Kidney epithelial cell (primary cell): ENCODE results near the gene RASEF. TPM values are rescaled to one million over a fixed set of nuclear protein-coding genes. Genes with fewer than 3 reads are reported as not detected.

Experiments
- DNase-seq: peaks from one replicate; pipeline ENCODE4 v3.0.0-alpha.2; 2010; ENCODE audit warnings: low read depth
- H3K27me3 ChIP-seq: 2 replicates; pipeline ENCODE4 v1.6.0; 2011; ENCODE audit warnings: low read length; ENCODE audit not compliant: control insufficient read depth, insufficient read depth
- H3K36me3 ChIP-seq: 2 replicates; pipeline ENCODE4 v1.5.1; 2011; ENCODE audit warnings: low read length; ENCODE audit not compliant: control insufficient read depth, insufficient read depth
- H3K4me3 ChIP-seq: 2 replicates; pipeline ENCODE4 v1.5.1; 2011; ENCODE audit warnings: low read depth, mild to moderate bottlenecking, control low read depth, low read length
- total RNA-seq: library from RNA; depleted of rRNA; stranded (reverse); fragments of >200 nt; gene quantifications from 2 replicates; pipeline ENCODE4 v1.2.3, GENCODE V29; 2015
- TF ChIP-seq, protein P1 (sequence below): IDR thresholded peaks from 2 replicates; pipeline ENCODE4 v1.5.1; 2011; ENCODE audit warnings: mild to moderate bottlenecking, moderate library complexity, low read length, control low read depth, inconsistent platforms; ENCODE audit not compliant: insufficient read depth, poor library complexity, severe bottlenecking

RASEF gene
- total RNA-seq, 1 donor from 2014 or later: 10.2 TPM

DNA sequence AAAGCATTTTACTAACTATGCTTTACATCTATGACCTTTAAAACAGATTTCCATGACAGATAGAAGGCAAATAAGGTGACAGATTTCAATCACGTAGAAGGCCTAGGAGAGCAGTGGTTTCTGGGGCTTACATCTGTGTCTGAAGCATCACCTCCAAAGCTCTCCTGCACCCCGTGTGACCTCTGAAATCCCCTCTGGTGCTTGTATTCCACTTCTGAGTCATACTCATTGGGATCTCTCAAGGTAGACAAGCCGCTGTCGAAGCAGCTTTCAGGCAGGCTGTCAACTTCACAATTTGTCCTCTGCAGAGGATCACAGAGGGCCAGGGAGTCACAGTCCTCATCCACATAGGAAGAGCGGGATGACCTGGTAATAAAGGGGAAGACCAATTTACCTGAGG, 62.2 kb downstream of the RASEF start:
- no peaks in the 10 kb centered on the region for H3K27me3 ChIP-seq
- TF ChIP-seq, protein P1, sequence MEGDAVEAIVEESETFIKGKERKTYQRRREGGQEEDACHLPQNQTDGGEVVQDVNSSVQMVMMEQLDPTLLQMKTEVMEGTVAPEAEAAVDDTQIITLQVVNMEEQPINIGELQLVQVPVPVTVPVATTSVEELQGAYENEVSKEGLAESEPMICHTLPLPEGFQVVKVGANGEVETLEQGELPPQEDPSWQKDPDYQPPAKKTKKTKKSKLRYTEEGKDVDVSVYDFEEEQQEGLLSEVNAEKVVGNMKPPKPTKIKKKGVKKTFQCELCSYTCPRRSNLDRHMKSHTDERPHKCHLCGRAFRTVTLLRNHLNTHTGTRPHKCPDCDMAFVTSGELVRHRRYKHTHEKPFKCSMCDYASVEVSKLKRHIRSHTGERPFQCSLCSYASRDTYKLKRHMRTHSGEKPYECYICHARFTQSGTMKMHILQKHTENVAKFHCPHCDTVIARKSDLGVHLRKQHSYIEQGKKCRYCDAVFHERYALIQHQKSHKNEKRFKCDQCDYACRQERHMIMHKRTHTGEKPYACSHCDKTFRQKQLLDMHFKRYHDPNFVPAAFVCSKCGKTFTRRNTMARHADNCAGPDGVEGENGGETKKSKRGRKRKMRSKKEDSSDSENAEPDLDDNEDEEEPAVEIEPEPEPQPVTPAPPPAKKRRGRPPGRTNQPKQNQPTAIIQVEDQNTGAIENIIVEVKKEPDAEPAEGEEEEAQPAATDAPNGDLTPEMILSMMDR: no peak
- H3K36me3 ChIP-seq: no peaks in the 10 kb centered on the region
- no peak for DNase-seq
- no peak overlapping the region for H3K4me3 ChIP-seq

DNA sequence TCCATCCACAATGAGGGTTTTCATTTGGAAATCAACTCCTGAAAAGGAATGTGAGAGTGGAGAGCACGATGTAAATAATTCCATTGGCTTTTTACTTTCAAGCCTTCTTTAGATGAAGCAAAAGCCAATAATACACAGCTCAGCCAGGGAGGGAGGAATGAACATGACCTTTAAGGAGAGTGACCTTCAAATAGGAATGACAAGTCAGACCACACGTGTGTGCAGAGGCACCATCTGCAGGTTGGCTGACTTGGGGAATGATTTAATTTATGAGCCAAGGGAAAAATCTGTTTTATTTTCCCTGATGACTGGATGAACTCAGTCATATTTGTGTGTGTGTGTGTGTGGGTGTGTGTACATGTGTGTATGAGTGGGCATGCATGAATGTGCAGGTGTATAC, 64.5 kb downstream of the RASEF start:
- TF ChIP-seq, protein P1: no peak
- Histone ChIP-seq H3K4me3 (no peak overlapping the region), H3K36me3 (no peaks in the 10 kb centered on the region), H3K27me3 (no peaks in the 10 kb centered on the region)
- DNase-seq: no peak

DNA sequence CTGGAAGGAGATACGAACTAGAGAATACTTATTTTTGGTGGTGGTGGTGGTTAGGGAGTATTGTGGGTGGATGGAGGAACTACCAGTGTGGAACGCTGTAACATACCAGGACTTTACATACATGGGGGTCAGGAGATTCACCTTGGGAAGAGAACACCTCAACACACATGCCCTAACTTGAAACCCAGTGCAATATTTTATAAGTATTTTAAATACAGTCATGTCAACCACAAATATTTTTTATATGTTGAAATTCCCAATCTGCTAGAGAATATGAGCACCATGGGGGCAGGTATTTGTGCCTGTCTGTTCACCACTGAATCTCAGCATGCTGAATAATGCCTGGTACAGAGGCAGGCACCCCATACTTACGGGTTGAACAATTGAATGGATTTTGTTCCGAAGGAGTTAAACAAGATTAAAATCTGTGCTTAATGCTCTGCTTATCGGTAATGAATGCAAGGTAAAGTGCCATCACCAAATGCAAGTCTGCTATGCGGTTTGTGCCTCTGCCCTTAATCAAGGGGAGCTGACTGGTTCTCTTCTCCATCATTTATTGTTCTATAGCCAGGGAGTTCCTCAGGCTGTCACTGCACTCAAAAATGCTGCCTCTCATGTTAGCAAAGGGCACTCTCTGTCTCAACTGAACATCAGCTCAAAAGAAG, 65.3 kb downstream of the RASEF start:
- Histone ChIP-seq H3K36me3 (no peaks in the 10 kb centered on the region), H3K4me3 (no peak overlapping the region), H3K27me3 (no peaks in the 10 kb centered on the region)
- TF ChIP-seq, protein P1: no peak
- DNase-seq: no peak

DNA sequence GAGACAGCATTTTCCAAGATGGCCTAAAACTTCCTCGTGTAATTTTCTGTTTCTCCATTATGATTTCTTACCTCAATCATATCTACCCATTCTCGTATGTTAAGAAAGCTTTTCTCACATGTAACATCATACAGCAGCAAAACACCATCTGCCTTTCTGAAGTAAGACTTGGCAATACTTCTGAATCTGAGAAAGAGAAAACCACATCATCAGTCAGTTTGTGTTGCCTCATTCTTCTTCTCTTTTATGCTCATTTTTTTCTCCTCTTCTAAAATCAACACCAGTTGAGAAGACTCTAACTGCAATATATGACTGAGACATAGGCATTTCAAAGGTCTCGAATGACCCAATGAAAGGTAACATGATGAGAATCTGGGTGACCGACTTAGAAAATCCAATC, 66.0 kb downstream of the RASEF start:
- no peak for DNase-seq
- TF ChIP-seq, protein P1: no peak

GRCh38 chr9:82993856-82994605, 68.9 kb downstream of the RASEF start:
- Histone ChIP-seq H3K36me3 (no peaks in the 10 kb centered on the region), H3K27me3 (no peaks in the 10 kb centered on the region), H3K4me3 (no peak overlapping the region)
- no peak for DNase-seq
- TF ChIP-seq, protein P1: no peak

More for the DNA sequence above, 66.0 kb downstream of the RASEF start:
- H3K36me3 ChIP-seq: no peaks in the 10 kb centered on the region
- H3K27me3 ChIP-seq: no peaks in the 10 kb centered on the region
- no peak overlapping the region for H3K4me3 ChIP-seq
